Peyer's patch (tissue), 4 donors: ENCODE measurements around the gene TAS2R16.

Experiments used
- CTCF ChIP-seq, 6 experiments: fragments of 450-650 bp in 4 of 6; fragments of 200-600 bp in 2 of 6; sonication (generic) in 1 of 6; IDR thresholded peaks; one replicate each; pipeline ENCODE4 v1.5.1; 2017 to 2019; ENCODE audit warnings: antibody characterized with exemption in 6 of 6, mild to moderate bottlenecking in 3 of 6, moderate library complexity in 1 of 6
- POLR2A ChIP-seq, 2 donors: fragments of 450-650 bp; IDR thresholded peaks; one replicate each; pipeline ENCODE4 v1.5.1; 2017; ENCODE audit warnings: antibody characterized with exemption in 2 of 2, mild to moderate bottlenecking in 2 of 2, moderate library complexity in 2 of 2

DNA sequence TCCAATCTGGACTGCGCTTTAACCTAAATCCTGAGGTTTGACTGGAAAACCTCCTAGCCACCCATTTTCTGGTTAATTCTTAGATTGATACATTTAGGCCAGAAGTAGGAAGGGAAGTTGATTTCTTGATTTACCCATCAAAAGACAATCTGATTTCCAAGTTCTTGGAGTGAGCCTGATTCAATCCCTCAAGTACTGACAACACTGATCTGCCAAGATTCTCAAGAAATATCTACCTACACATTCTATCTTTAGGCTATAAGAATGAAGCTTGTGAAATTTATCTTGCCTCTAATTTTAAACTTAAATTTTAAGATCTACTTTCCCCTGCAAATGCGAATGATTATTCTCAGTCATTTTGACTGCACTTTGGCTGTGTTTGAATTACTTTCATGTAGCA lies 5.9 kb downstream of the TAS2R16 start:
- TF ChIP-seq CTCF (IDR thresholded peaks at IDR 0.05) (no peak), POLR2A (IDR thresholded peaks at IDR 0.05) (no peak)
